AG04450 (cell line): Measurements from ENCODE around the gene CD46. TPM values are rescaled to one million over a fixed set of nuclear protein-coding genes. Genes with fewer than 3 reads are reported as not detected.
"Not testable (repeated sequence)": the region's sequence is repeated elsewhere in the genome, so short reads cannot be mapped to it uniquely, and the experiment has no call there.

Experiments used
- CTCF ChIA-PET: fragments of 300-600, 350-600 bp; formaldehyde crosslinking; extraction: SDS; loops from one replicate; lab custom pipeline; 2022; ENCODE audit warnings: antibody characterized with exemption, inconsistent platforms; lab: Charles Lee
- POLR2A ChIA-PET: fragments of 350-600 bp; formaldehyde crosslinking; extraction: SDS; loops from one replicate; lab custom pipeline; 2021; ENCODE audit warnings: antibody characterized with exemption, inconsistent platforms; lab: Yijun Ruan, JAX
- DNase-seq: peaks from one replicate; pipeline ENCODE4 v3.0.0-alpha.2; 2011; ENCODE audit warnings: low read depth, low spot score
- H3K27ac ChIP-seq: one replicate; pipeline ENCODE4 v1.5.1; 2012; ENCODE audit warnings: low read depth, low read length, control low read depth
- H3K27me3 ChIP-seq: one replicate; pipeline ENCODE4 v1.6.0; 2012; ENCODE audit warnings: low read length; ENCODE audit not compliant: control insufficient read depth, insufficient read depth
- H3K4me3 ChIP-seq: 2 replicates; pipeline ENCODE4 v1.5.1; 2011; ENCODE audit warnings: mild to moderate bottlenecking, low read depth, low read length, control low read depth
- H3K9me3 ChIP-seq: 2 replicates; pipeline ENCODE4 v1.5.1; 2012; ENCODE audit warnings: low read length; ENCODE audit not compliant: control insufficient read depth, insufficient read depth
- polyA minus RNA-seq: library from RNA; depleted of rRNA, polyadenylated mRNA; stranded (reverse); fragments of >200 nt; gene quantifications from 2 replicates; pipeline ENCODE4 v1.2.3, GENCODE V29; 2011; rRNA and poly(A)+ RNA removed
- polyA plus RNA-seq: library from polyadenylated mRNA; depleted of rRNA; stranded (reverse); fragments of >200 nt; gene quantifications from 2 replicates; pipeline ENCODE4 v1.2.3, GENCODE V29; 2011; rRNA removed
- TF ChIP-seq, protein P1 (sequence below): IDR thresholded peaks from 2 replicates; pipeline ENCODE4 v1.5.1; 2011; ENCODE audit warnings: low read depth, low read length, control low read depth, inconsistent platforms

CD46 gene
- polyA plus RNA-seq (112 and 148 TPM in 2 replicates), polyA minus RNA-seq (25.4 and 60.6 TPM in 2 replicates)

DNA sequence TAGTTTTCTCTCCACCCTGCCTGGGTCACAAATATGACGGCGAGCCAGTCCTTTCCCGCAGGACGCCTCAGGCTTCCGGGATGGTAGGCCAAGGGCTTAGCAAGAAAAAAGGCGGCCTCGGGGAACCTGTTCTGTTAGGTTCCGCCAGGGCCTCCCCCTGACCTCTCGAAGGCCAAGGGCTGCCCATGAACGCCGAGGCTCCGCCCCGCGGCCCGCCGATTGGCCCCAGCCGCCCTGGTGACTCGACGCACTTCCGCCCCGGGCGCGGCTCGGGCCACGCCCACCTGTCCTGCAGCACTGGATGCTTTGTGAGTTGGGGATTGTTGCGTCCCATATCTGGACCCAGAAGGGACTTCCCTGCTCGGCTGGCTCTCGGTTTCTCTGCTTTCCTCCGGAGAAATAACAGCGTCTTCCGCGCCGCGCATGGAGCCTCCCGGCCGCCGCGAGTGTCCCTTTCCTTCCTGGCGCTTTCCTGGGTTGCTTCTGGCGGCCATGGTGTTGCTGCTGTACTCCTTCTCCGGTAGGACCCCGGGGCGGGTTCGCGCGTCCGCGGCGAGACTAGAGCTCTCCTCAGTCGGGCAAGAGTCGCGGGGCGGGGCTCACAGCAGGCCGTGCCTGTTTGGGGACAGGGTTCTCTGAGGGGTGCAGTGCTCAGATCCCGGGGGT lies at the start of gene CD46:
TSS of gene CD46 (plus strand) at position 265 of the 666 bp plus-strand sequence. CDS start at position 424, 159 bp downstream.
- TF ChIP-seq, protein P1, sequence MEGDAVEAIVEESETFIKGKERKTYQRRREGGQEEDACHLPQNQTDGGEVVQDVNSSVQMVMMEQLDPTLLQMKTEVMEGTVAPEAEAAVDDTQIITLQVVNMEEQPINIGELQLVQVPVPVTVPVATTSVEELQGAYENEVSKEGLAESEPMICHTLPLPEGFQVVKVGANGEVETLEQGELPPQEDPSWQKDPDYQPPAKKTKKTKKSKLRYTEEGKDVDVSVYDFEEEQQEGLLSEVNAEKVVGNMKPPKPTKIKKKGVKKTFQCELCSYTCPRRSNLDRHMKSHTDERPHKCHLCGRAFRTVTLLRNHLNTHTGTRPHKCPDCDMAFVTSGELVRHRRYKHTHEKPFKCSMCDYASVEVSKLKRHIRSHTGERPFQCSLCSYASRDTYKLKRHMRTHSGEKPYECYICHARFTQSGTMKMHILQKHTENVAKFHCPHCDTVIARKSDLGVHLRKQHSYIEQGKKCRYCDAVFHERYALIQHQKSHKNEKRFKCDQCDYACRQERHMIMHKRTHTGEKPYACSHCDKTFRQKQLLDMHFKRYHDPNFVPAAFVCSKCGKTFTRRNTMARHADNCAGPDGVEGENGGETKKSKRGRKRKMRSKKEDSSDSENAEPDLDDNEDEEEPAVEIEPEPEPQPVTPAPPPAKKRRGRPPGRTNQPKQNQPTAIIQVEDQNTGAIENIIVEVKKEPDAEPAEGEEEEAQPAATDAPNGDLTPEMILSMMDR: no peak
- Histone ChIP-seq H3K9me3 (no peaks in the 10 kb centered on the region; the same call in 1 of the 2 replicates), H3K27ac (peak within 1 kb of the TSS; percentile 61), H3K27me3 (no peaks in the 10 kb centered on the region), H3K4me3 (peak within 1 kb of the TSS; percentile 96)
- DNase-seq: peak; percentile 61
- ChIA-PET CTCF (interaction anchor here (1.5 kb wide), 1 partner anchor 46 kb away, joined by 14 read pairs; no protein-coding TSS in a partner anchor), POLR2A (interaction anchor here (0.7 kb wide), 1 partner anchor 116 kb away, joined by 3 read pairs; no protein-coding TSS in a partner anchor)

DNA sequence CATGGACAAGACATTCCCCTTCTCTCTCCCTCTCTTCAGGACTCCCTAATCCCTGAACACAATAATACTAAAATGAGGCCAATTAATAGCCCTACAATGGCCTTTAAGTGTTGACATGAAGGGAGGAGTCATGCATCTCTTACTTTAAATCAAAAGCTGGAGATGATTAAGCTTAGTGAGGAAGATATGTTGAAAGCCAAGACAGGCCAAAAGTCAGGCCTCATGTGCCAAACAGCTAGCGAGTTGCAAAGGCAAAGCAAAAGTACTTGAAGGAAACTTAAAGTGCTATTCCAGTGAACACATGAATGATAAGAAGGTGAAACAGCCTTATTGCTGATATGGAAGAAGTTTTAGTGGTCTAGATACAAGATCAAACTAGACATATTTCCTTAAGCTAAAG lies 49.5 kb upstream of the CD46 start:
- CTCF ChIA-PET: interaction anchor here (1.1 to 1.4 kb wide), 3 partner anchors 48 to 124 kb away, joined by 3 to 5 read pairs (median 3); no protein-coding TSS in a partner anchor
- H3K27ac ChIP-seq: no peak overlapping the region
- TF ChIP-seq, protein P1: no peak
- H3K4me3 ChIP-seq: no peak overlapping the region
- H3K9me3 ChIP-seq: no peaks in the 10 kb centered on the region
- POLR2A ChIA-PET: no interaction called here
- DNase-seq: no peak
- H3K27me3 ChIP-seq: no peaks in the 10 kb centered on the region

DNA sequence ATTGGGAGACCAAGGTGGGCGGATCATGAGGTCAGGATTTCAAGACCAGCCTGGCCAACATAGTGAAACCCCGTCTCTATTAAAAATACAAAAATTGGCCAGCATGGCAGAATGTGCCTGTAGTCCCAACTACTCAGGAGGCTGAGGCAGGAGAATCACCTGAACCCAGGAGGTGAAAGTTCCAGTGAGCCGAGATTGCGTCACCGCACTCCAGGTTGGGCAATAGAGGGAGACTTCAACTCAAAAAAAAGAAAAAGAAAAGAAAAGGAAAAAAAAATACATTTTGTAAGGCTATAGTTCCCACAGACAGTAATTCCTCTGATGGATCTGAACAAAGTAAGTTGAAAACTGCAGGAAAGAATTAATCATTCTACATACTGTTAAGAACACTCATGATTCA lies 48.1 kb upstream of the CD46 start:
- ChIA-PET POLR2A (no interaction called here), CTCF (interaction anchor here (1.0 to 1.4 kb wide), 3 partner anchors 51 to 259 kb away, joined by 3 to 7 read pairs (median 3); no protein-coding TSS in a partner anchor)
- Histone ChIP-seq H3K9me3 (no peaks in the 10 kb centered on the region), H3K27ac (no peak overlapping the region), H3K4me3 (no peak overlapping the region), H3K27me3 (no peaks in the 10 kb centered on the region)
- DNase-seq: no peak
- TF ChIP-seq, protein P1: no peak

DNA sequence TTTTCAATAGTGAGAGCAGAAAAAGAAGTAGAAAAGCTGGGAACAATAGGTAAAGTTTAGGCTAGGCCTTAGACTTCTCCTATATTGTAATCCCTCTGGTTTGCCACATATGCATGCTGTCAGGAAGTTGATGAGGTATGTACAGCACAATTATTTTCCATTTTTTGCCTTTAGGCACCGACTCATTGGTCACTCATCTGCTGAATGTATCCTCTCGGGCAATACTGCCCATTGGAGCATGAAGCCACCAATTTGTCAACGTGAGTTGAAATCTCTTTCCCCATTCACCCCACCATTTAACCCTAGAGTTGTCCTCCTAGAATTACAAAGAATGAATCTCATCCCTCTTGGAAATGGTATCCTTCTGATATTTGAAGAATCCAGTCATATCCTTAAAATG lies 43.9 kb upstream of the CD46 start:
- H3K27ac ChIP-seq, DNase-seq: not testable (repeated sequence)
- CTCF ChIA-PET: interaction anchor here (0.6 kb wide), 2 partner anchors 87 to 104 kb away, joined by 3 read pairs; no protein-coding TSS in a partner anchor

DNA sequence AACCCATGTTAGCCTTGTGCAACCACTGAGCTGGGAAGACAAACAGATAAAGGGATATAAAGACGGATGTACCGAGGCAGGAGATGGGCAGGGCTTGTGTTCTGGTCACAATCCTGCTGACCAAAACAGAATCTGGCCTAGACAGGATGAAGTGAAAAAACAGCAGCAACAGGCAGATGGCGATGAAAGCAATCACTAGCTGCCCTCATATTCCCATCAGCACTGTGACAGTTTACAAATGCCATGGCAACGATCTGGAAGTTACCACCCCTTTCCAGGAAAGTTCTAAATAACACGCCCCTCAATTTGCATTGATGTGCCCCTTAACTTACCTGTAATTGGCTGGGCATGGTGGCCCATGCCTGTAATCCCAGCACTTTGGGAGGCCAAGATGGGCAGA lies 40.6 kb upstream of the CD46 start:
- TF ChIP-seq, protein P1: no peak
- Histone ChIP-seq H3K9me3 (peaks cover 2% of the 10 kb centered on the region; the same call in 1 of the 2 replicates), H3K4me3 (no peak overlapping the region), H3K27ac (no peak overlapping the region), H3K27me3 (no peaks in the 10 kb centered on the region)
- ChIA-PET CTCF (interaction anchor here (0.7 to 2.2 kb wide), 4 partner anchors 66 to 252 kb away, joined by 4 to 14 read pairs (median 7); no protein-coding TSS in a partner anchor), POLR2A (interaction anchor here (0.6 kb wide), 1 partner anchor 524 kb away, joined by 3 read pairs; no protein-coding TSS in a partner anchor)
- DNase-seq: no peak

More for the DNA sequence above, 43.9 kb upstream of the CD46 start:
- H3K9me3 ChIP-seq, POLR2A ChIA-PET, H3K4me3 ChIP-seq, H3K27me3 ChIP-seq: not testable (repeated sequence)

DNA sequence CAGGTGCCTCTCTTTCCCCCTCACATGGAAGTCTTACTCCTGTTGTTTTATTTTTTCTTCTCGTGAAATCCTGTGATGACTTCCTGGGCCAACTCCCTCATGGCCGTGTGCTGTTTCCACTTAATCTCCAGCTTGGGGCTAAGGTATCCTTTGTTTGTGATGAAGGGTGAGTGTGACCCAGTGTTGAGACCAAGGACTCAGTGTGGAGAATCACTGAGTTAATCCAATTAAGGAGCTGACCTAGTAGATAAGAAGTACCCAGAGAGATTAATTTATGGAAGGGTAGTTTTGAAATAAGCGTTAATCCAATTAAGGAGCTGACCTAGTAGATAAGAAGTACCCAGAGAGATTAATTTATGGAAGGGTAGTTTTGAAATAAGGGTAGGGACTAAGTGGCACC lies 39.2 kb upstream of the CD46 start:
- DNase-seq, POLR2A ChIA-PET, H3K4me3 ChIP-seq, H3K27me3 ChIP-seq, CTCF ChIA-PET, H3K9me3 ChIP-seq, H3K27ac ChIP-seq: not testable (repeated sequence)
